ENCODE results near the gene FMO3. TPM values are rescaled to one million over a fixed set of nuclear protein-coding genes. Genes with fewer than 3 reads are reported as not detected.

FMO3 gene
- total and polyA plus RNA-seq, 2 of the 4 experiments (the other 2 are of a cell fraction) = under 0.01 to 0.10 TPM

DNA sequence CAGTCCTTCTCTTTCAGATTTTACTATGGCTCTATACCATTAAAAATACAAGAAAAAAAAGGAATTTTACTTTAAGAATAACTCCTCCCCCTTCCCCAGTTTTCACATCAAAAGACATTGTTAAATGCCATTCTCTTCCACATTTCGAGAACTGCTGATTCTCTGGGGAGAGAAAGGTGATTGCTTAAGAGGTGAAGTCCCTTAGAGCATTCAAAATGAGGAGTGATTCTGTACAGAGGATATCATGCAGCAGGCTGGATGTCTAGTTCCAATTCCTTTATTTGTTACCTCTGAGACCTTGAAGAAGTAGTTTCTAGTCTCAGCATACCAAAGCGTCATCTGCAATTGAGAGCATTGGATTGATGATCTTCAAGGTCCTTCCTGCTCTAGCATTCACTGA is 46.9 kb downstream of the FMO3 start:
- no peak overlapping the region for H2AK9ac ChIP-seq (replicated peaks; ENCODE audit: low read depth, low read length, poor library complexity)
- no peaks in the 10 kb centered on the region; the same call in 1 of the 2 replicates for H3K9me1 ChIP-seq (ENCODE audit: insufficient read depth, low read length)
- no peaks in the 10 kb centered on the region; the same call in 1 of the 2 replicates for H3K27me3 ChIP-seq (ENCODE audit: control insufficient read depth, insufficient read depth, low read length)
- no peak overlapping the region for H3K4ac ChIP-seq (ENCODE audit: low read depth, low read length)
- no peak overlapping the region; the same call in 1 of the 2 replicates for H3K18ac ChIP-seq (ENCODE audit: low read depth, low read length)
- no peak overlapping the region for H2AK5ac ChIP-seq (ENCODE audit: low read depth, low read length)
- no peaks in the 10 kb centered on the region for H3K9me3 ChIP-seq (ENCODE audit: control insufficient read depth, insufficient read depth, low read length)
- no TSS peak for BruUV-seq (replicated peaks)
- ChIA-PET POLR2A (ENCODE audit: unreplicated experiment) (no interaction called here), CTCF (no interaction called here)
- H2BK5ac ChIP-seq (ENCODE audit: low read depth, low read length, poor library complexity, severe bottlenecking) = no peak overlapping the region
- no peak overlapping the region for H3K4me2 ChIP-seq (ENCODE audit: low read depth, low read length)
- no peak overlapping the region for H3K14ac ChIP-seq (replicated peaks; ENCODE audit: low read depth, low read length)
- H3K23ac ChIP-seq (ENCODE audit: low read depth, low read length) = no peak overlapping the region
- no peak overlapping the region for H2BK15ac ChIP-seq (ENCODE audit: low read depth, low read length)
- DNase-seq (no peak), ATAC-seq (ENCODE audit: low read depth) (no peak)
- no peak overlapping the region for H4K91ac ChIP-seq (ENCODE audit: insufficient read depth, low read depth, low read length)
- H3K36me3 ChIP-seq (ENCODE audit: control insufficient read depth, insufficient read depth, low read length) = no peaks in the 10 kb centered on the region
- H3K4me1 ChIP-seq (ENCODE audit: control insufficient read depth, insufficient read depth, low read length) = peaks cover 10% of the 10 kb centered on the region
- no peak overlapping the region for H2AFZ ChIP-seq (replicated peaks; ENCODE audit: low read length, poor library complexity)
- in situ Hi-C loops (cut with MboI; ENCODE audit: low sequenced_read_pairs) (no loop called here), intact Hi-C loops (cut with micrococcal nuclease) (no loop called here), dilution Hi-C loops (cut with HindIII; ENCODE audit: low sequenced_read_pairs, unreplicated experiment) (no loop called here)
- no CpG with 5 or more reads among the region's 2 CpGs for WGBS, 2 experiments (ENCODE audit: extremely low coverage in 2 of 2, insufficient read length in 1 of 2)
- H2BK20ac ChIP-seq (ENCODE audit: low read depth, low read length) = no peak overlapping the region
- no peak overlapping the region for H4K8ac ChIP-seq (ENCODE audit: low read depth in 2 of 2, low read length in 2 of 2)
- TF ChIP-seq POLR2A (IDR thresholded peaks at IDR 0.05; ENCODE audit: low read depth, low read length) (no peak), BHLHE40 (IDR thresholded peaks at IDR 0.05; ENCODE audit: low read depth, low read length) (no peak), MAFK (IDR thresholded peaks at IDR 0.05; ENCODE audit: low read depth, low read length) (no peak), SMC3 (IDR thresholded peaks at IDR 0.05; ENCODE audit: low read depth, low read length) (no peak), FOS (IDR thresholded peaks at IDR 0.05; ENCODE audit: low read depth, low read length) (no peak)
- TF ChIP-seq, protein P1, sequence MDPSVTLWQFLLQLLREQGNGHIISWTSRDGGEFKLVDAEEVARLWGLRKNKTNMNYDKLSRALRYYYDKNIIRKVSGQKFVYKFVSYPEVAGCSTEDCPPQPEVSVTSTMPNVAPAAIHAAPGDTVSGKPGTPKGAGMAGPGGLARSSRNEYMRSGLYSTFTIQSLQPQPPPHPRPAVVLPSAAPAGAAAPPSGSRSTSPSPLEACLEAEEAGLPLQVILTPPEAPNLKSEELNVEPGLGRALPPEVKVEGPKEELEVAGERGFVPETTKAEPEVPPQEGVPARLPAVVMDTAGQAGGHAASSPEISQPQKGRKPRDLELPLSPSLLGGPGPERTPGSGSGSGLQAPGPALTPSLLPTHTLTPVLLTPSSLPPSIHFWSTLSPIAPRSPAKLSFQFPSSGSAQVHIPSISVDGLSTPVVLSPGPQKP (IDR thresholded peaks at IDR 0.05; ENCODE audit: borderline replicate concordance, low read depth, low read length) = no peak
- H3K79me1 ChIP-seq (ENCODE audit: low read depth in 1 of 2, low read length in 2 of 2) = no peaks in the 10 kb centered on the region
- H3K9ac ChIP-seq (ENCODE audit: low read depth, low read length) = no peak overlapping the region
- H3K4me3 ChIP-seq (ENCODE audit: insufficient read depth, low read depth, low read length) = no peak overlapping the region
- no peak overlapping the region for H3K27ac ChIP-seq (ENCODE audit: insufficient read depth, low read length)
- no peaks in the 10 kb centered on the region for H4K20me1 ChIP-seq (ENCODE audit: insufficient read depth, low read length)
- no peak overlapping the region for H3K56ac ChIP-seq (ENCODE audit: extremely low read depth, insufficient read depth, low read length)
- H2BK120ac ChIP-seq (ENCODE audit: low read depth, low read length) = no peak overlapping the region
- no peak overlapping the region for H4K5ac ChIP-seq (ENCODE audit: low read depth, low read length)
